PC-3 (cell line): ENCODE data around the gene GALNT13.

ENCODE experiments used
- CTCF ChIP-seq: fragments of 300-600 bp; sonication (generic); conservative IDR thresholded peaks from 2 replicates; pipeline ENCODE4 v1.5.1; 2017; ENCODE audit warnings: antibody characterized with exemption, low read depth, mild to moderate bottlenecking, low read length
- EZH2phosphoT487 ChIP-seq: fragments of 300-600 bp; sonication (generic); IDR thresholded peaks from 2 replicates; pipeline ENCODE4 v1.6.1; 2018; ENCODE audit warnings: mild to moderate bottlenecking, antibody characterized with exemption, low read length, borderline replicate concordance

DNA sequence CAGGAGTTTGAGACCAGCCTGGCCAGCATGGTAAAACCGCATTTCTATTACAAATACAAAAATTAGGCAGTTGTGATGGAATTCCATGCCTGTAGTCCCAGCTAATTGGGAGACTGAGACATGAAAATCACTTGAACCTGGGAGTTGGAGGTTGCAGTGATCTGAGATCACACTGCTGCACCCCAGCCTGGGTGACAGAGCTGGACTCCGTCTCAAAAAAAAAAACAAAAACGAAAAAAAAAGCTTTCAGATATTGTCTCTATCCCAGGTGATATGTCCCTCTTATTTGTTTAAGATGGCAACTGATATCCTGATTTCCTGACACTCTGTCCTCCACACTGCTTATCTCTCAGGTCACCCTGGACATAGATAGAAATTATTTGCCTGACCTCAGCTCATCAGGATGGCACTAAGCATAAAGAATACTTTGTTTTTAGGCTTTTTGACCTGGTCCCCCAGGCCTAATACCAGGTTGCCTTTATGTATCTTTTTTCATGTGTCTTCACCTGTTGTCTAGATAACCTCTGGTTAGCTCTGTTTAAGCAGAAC lies 531.6 kb downstream of the GALNT13 start:
- TF ChIP-seq CTCF = no peak
- no peak for TF ChIP-seq EZH2phosphoT487
